ENCODE data around the gene KRTAP6-3.

The KRTAP6-3 gene

GRCh38 chr21:30605968-30606367 is 13.7 kb downstream of the KRTAP6-3 start:
- Histone ChIP-seq H3K36me3 (ENCODE audit: insufficient read depth, insufficient read length, low read length) (no peaks in the 10 kb centered on the region), H3K4me1 (ENCODE audit: insufficient read depth, insufficient read length) (no peaks in the 10 kb centered on the region), H3K4me3 (ENCODE audit: insufficient read length, low read depth) (no peak overlapping the region), H3K9me3 (ENCODE audit: insufficient read depth, low read length) (no peaks in the 10 kb centered on the region), H3K27me3 (ENCODE audit: insufficient read depth, insufficient read length) (no peaks in the 10 kb centered on the region), H3K9ac (ENCODE audit: insufficient read length, low read depth) (no peak overlapping the region)
- TF ChIP-seq SUZ12 (IDR thresholded peaks at IDR 0.05; ENCODE audit: extremely low read depth, insufficient read depth, insufficient read length), result no peak
- TF ChIP-seq ZNF274 (IDR thresholded peaks at IDR 0.05; ENCODE audit: low read depth, low read length), result no peak
- no peak for TF ChIP-seq YY1 (IDR thresholded peaks at IDR 0.05; ENCODE audit: insufficient read depth, insufficient read length)
- peak; percentile 20 for DNase-seq (ENCODE audit: low read depth, low spot score)

GRCh38 chr21:30612132-30612531 is 19.9 kb downstream of the KRTAP6-3 start:
- DNase-seq (ENCODE audit: low read depth, low spot score), result no peak
- H3K4me1 ChIP-seq (ENCODE audit: insufficient read depth, insufficient read length), result no peaks in the 10 kb centered on the region
- no peaks in the 10 kb centered on the region for H3K9me3 ChIP-seq (ENCODE audit: insufficient read depth, low read length)
- no peak for TF ChIP-seq SUZ12 (IDR thresholded peaks at IDR 0.05; ENCODE audit: extremely low read depth, insufficient read depth, insufficient read length)
- no peak for TF ChIP-seq ZNF274 (IDR thresholded peaks at IDR 0.05; ENCODE audit: low read depth, low read length)
- TF ChIP-seq YY1 (IDR thresholded peaks at IDR 0.05; ENCODE audit: insufficient read depth, insufficient read length), result no peak
- no peaks in the 10 kb centered on the region for H3K36me3 ChIP-seq (ENCODE audit: insufficient read depth, insufficient read length, low read length)
- no peak overlapping the region for H3K4me3 ChIP-seq (ENCODE audit: insufficient read length, low read depth)
- no peaks in the 10 kb centered on the region for H3K27me3 ChIP-seq (ENCODE audit: insufficient read depth, insufficient read length)
- H3K9ac ChIP-seq (ENCODE audit: insufficient read length, low read depth), result no peak overlapping the region

- no peaks in the 10 kb centered on the region for H3K27me3 ChIP-seq (ENCODE audit: insufficient read depth, insufficient read length)
- no peaks in the 10 kb centered on the region for H3K4me1 ChIP-seq (ENCODE audit: insufficient read depth, insufficient read length)
- TF ChIP-seq SUZ12 (IDR thresholded peaks at IDR 0.05; ENCODE audit: extremely low read depth, insufficient read depth, insufficient read length), result no peak
- no peak for TF ChIP-seq ZNF274 (IDR thresholded peaks at IDR 0.05; ENCODE audit: low read depth, low read length)
- no peak for TF ChIP-seq YY1 (IDR thresholded peaks at IDR 0.05; ENCODE audit: insufficient read depth, insufficient read length)
- H3K36me3 ChIP-seq (ENCODE audit: insufficient read depth, insufficient read length, low read length), result no peaks in the 10 kb centered on the region
- no peak for DNase-seq (ENCODE audit: low read depth, low spot score)
- no peak within 1 kb of the TSS for H3K9ac ChIP-seq (ENCODE audit: insufficient read length, low read depth)
- H3K9me3 ChIP-seq (ENCODE audit: insufficient read depth, low read length), result no peaks in the 10 kb centered on the region
- no peak within 1 kb of the TSS for H3K4me3 ChIP-seq (ENCODE audit: insufficient read length, low read depth)
Observed at GRCh38 chr21:30613836-30614235, 21.6 kb downstream of the KRTAP6-3 start, which contains the start of gene KRTAP6-1. Gene KRTAP6-1 (minus strand): TSS chr21:30613930. CDS start chr21:30613904, 26 bp downstream.

GRCh38 chr21:30615199-30615598 is 23.0 kb downstream of the KRTAP6-3 start:
- Histone ChIP-seq H3K36me3 (ENCODE audit: insufficient read depth, insufficient read length, low read length) (no peaks in the 10 kb centered on the region), H3K9ac (ENCODE audit: insufficient read length, low read depth) (no peak overlapping the region), H3K27me3 (ENCODE audit: insufficient read depth, insufficient read length) (no peaks in the 10 kb centered on the region), H3K4me3 (ENCODE audit: insufficient read length, low read depth) (no peak overlapping the region), H3K4me1 (ENCODE audit: insufficient read depth, insufficient read length) (no peaks in the 10 kb centered on the region), H3K9me3 (ENCODE audit: insufficient read depth, low read length) (no peaks in the 10 kb centered on the region)
- DNase-seq (ENCODE audit: low read depth, low spot score), result no peak
- TF ChIP-seq ZNF274 (IDR thresholded peaks at IDR 0.05; ENCODE audit: low read depth, low read length) (no peak), SUZ12 (IDR thresholded peaks at IDR 0.05; ENCODE audit: extremely low read depth, insufficient read depth, insufficient read length) (no peak), YY1 (IDR thresholded peaks at IDR 0.05; ENCODE audit: insufficient read depth, insufficient read length) (no peak)

GRCh38 chr21:30616125-30616524 is 23.9 kb downstream of the KRTAP6-3 start, which contains the start of gene KRTAP20-1:
Gene KRTAP20-1 (plus strand): TSS chr21:30616425. CDS start chr21:30616455, 30 bp downstream.
- H3K36me3 ChIP-seq (ENCODE audit: insufficient read depth, insufficient read length, low read length), result no peaks in the 10 kb centered on the region
- no peaks in the 10 kb centered on the region for H3K9me3 ChIP-seq (ENCODE audit: insufficient read depth, low read length)
- no peak within 1 kb of the TSS for H3K9ac ChIP-seq (ENCODE audit: insufficient read length, low read depth)
- H3K4me3 ChIP-seq (ENCODE audit: insufficient read length, low read depth), result no peak within 1 kb of the TSS
- H3K27me3 ChIP-seq (ENCODE audit: insufficient read depth, insufficient read length), result no peaks in the 10 kb centered on the region
- no peaks in the 10 kb centered on the region for H3K4me1 ChIP-seq (ENCODE audit: insufficient read depth, insufficient read length)
- DNase-seq (ENCODE audit: low read depth, low spot score), result no peak
- TF ChIP-seq SUZ12 (IDR thresholded peaks at IDR 0.05; ENCODE audit: extremely low read depth, insufficient read depth, insufficient read length) (no peak), ZNF274 (IDR thresholded peaks at IDR 0.05; ENCODE audit: low read depth, low read length) (no peak), YY1 (IDR thresholded peaks at IDR 0.05; ENCODE audit: insufficient read depth, insufficient read length) (no peak)

GRCh38 chr21:30620080-30620479 is 27.8 kb downstream of the KRTAP6-3 start:
- DNase-seq (ENCODE audit: low read depth, low spot score), result no peak
- Histone ChIP-seq H3K27me3 (ENCODE audit: insufficient read depth, insufficient read length) (no peaks in the 10 kb centered on the region), H3K36me3 (ENCODE audit: insufficient read depth, insufficient read length, low read length) (no peaks in the 10 kb centered on the region), H3K4me3 (ENCODE audit: insufficient read length, low read depth) (no peak overlapping the region), H3K9me3 (ENCODE audit: insufficient read depth, low read length) (peaks cover 10% of the 10 kb centered on the region; the same call in 1 of the 2 replicates), H3K9ac (ENCODE audit: insufficient read length, low read depth) (no peak overlapping the region), H3K4me1 (ENCODE audit: insufficient read depth, insufficient read length) (no peaks in the 10 kb centered on the region)
- TF ChIP-seq SUZ12 (IDR thresholded peaks at IDR 0.05; ENCODE audit: extremely low read depth, insufficient read depth, insufficient read length) (no peak), ZNF274 (IDR thresholded peaks at IDR 0.05; ENCODE audit: low read depth, low read length) (no peak), YY1 (IDR thresholded peaks at IDR 0.05; ENCODE audit: insufficient read depth, insufficient read length) (no peak)

GRCh38 chr21:30620522-30620921 is 28.3 kb downstream of the KRTAP6-3 start, which contains the start of gene KRTAP20-4:
Gene KRTAP20-4 (plus strand): TSS chr21:30620627.
- Histone ChIP-seq H3K27me3 (ENCODE audit: insufficient read depth, insufficient read length) (no peaks in the 10 kb centered on the region), H3K9me3 (ENCODE audit: insufficient read depth, low read length) (peaks cover 14% of the 10 kb centered on the region; the same call in 1 of the 2 replicates), H3K4me3 (ENCODE audit: insufficient read length, low read depth) (no peak within 1 kb of the TSS)

More at GRCh38 chr21:30620522-30620921, 28.3 kb downstream of the KRTAP6-3 start, which contains the start of gene KRTAP20-4:
- H3K9ac ChIP-seq (ENCODE audit: insufficient read length, low read depth), result no peak within 1 kb of the TSS
- TF ChIP-seq ZNF274 (IDR thresholded peaks at IDR 0.05; ENCODE audit: low read depth, low read length) (no peak), SUZ12 (IDR thresholded peaks at IDR 0.05; ENCODE audit: extremely low read depth, insufficient read depth, insufficient read length) (no peak), YY1 (IDR thresholded peaks at IDR 0.05; ENCODE audit: insufficient read depth, insufficient read length) (no peak)
- DNase-seq (ENCODE audit: low read depth, low spot score), result no peak
- H3K4me1 ChIP-seq (ENCODE audit: insufficient read depth, insufficient read length), result no peaks in the 10 kb centered on the region
- no peaks in the 10 kb centered on the region for H3K36me3 ChIP-seq (ENCODE audit: insufficient read depth, insufficient read length, low read length)
